DOHH2 (cell line): ENCODE data around the gene TTC23.

Experiments used
- H3F3A ChIP-seq: fragments of 200-600 bp; sonication (generic), shearing (Covaris generic); 2 replicates; pipeline ENCODE4 v1.6.0; 2016; ENCODE audit warnings: antibody characterized with exemption, mild to moderate bottlenecking; ENCODE audit not compliant: control insufficient read depth, insufficient read depth
- H3K27ac ChIP-seq: fragments of 200-600 bp; sonication (generic); 2 replicates; pipeline ENCODE4 v1.5.1; 2014; ENCODE audit warnings: low read depth, mild to moderate bottlenecking, low read length, moderate library complexity
- H3K27me3 ChIP-seq: fragments of 200-600 bp; sonication (generic); 2 replicates; pipeline ENCODE4 v1.6.1; 2014; ENCODE audit warnings: mild to moderate bottlenecking, low read length, mixed read lengths; ENCODE audit not compliant: control insufficient read depth
- H3K36me3 ChIP-seq: fragments of 200-600 bp; sonication (generic); 2 replicates; pipeline ENCODE4 v1.6.1; 2014; ENCODE audit warnings: mild to moderate bottlenecking, low read length, moderate library complexity, mixed read lengths; ENCODE audit not compliant: control insufficient read depth
- H3K4me1 ChIP-seq: fragments of 200-600 bp; sonication (generic); 2 replicates; pipeline ENCODE4 v1.6.1; 2014; ENCODE audit warnings: mild to moderate bottlenecking, low read length, mixed read lengths; ENCODE audit not compliant: control insufficient read depth
- H3K4me2 ChIP-seq: fragments of 200-600 bp; sonication (generic); 2 replicates; pipeline ENCODE4 v1.6.0; 2014; ENCODE audit warnings: mild to moderate bottlenecking, low read length, moderate library complexity
- H3K4me3 ChIP-seq: fragments of 200-600 bp; sonication (generic); 2 replicates; pipeline ENCODE4 v1.5.1; 2014; ENCODE audit warnings: mild to moderate bottlenecking, low read length, mixed read lengths
- H3K79me2 ChIP-seq: fragments of 200-600 bp; sonication (generic); 2 replicates; pipeline ENCODE4 v1.6.1; 2014; ENCODE audit warnings: mild to moderate bottlenecking, low read length, mixed read lengths; ENCODE audit not compliant: control insufficient read depth
- H3K9me2 ChIP-seq: fragments of 200-600 bp; sonication (generic); replicated peaks from 2 replicates; pipeline ENCODE4 v1.6.1; 2014; ENCODE audit warnings: mild to moderate bottlenecking, low read length, mixed read lengths; ENCODE audit not compliant: control insufficient read depth
- H3K9me3 ChIP-seq: fragments of 200-600 bp; sonication (generic); 2 replicates; pipeline ENCODE4 v1.6.1; 2014; ENCODE audit warnings: antibody characterized with exemption, low read length, mixed read lengths; ENCODE audit not compliant: control insufficient read depth, insufficient read depth
- H4K20me1 ChIP-seq: fragments of 200-600 bp; sonication (generic); 2 replicates; pipeline ENCODE4 v1.6.0; 2014; ENCODE audit warnings: low read depth, mild to moderate bottlenecking, antibody characterized with exemption, low read length, moderate library complexity; ENCODE audit not compliant: control insufficient read depth, insufficient read depth
- CTCF ChIP-seq: fragments of 200-600 bp; sonication (generic); IDR thresholded peaks from one replicate; pipeline ENCODE4 v1.5.1; 2014; ENCODE audit warnings: antibody characterized with exemption, mild to moderate bottlenecking, low read depth, low read length; ENCODE audit not compliant: poor library complexity, severe bottlenecking
- EZH2phosphoT487 ChIP-seq: fragments of 200-600 bp; sonication (generic); IDR thresholded peaks from 2 replicates; pipeline ENCODE4 v1.6.1; 2017; ENCODE audit warnings: borderline replicate concordance, mild to moderate bottlenecking, antibody characterized with exemption, low read length, moderate library complexity, mixed read lengths

TTC23 gene

GRCh38 chr15:99141943-99142342 is 107.4 kb downstream of the TTC23 start:
- no peaks in the 10 kb centered on the region for H3K27me3 ChIP-seq
- H3K27ac ChIP-seq = no peak overlapping the region
- no peaks in the 10 kb centered on the region for H3K9me3 ChIP-seq
- no peaks in the 10 kb centered on the region for H4K20me1 ChIP-seq
- TF ChIP-seq CTCF = no peak
- TF ChIP-seq EZH2phosphoT487 = no peak
- no peak overlapping the region for H3K4me2 ChIP-seq
- H3K79me2 ChIP-seq = no peaks in the 10 kb centered on the region
- H3F3A ChIP-seq = no peaks in the 10 kb centered on the region
- no peaks in the 10 kb centered on the region for H3K36me3 ChIP-seq
- H3K4me1 ChIP-seq = no peaks in the 10 kb centered on the region
- no peak overlapping the region for H3K4me3 ChIP-seq
- no peaks in the 10 kb centered on the region for H3K9me2 ChIP-seq

- no peaks in the 10 kb centered on the region for H3K9me3 ChIP-seq
Observed at GRCh38 chr15:99140590-99140989, 108.8 kb downstream of the TTC23 start.

GRCh38 chr15:99139276-99139675 is 110.1 kb downstream of the TTC23 start:
- Histone ChIP-seq H3K9me3 (no peaks in the 10 kb centered on the region), H3K4me3 (no peak overlapping the region), H3K36me3 (no peaks in the 10 kb centered on the region), H3K9me2 (no peaks in the 10 kb centered on the region), H3K27ac (no peak overlapping the region), H3K79me2 (no peaks in the 10 kb centered on the region), H3F3A (no peaks in the 10 kb centered on the region), H4K20me1 (no peaks in the 10 kb centered on the region), H3K27me3 (no peaks in the 10 kb centered on the region), H3K4me1 (no peaks in the 10 kb centered on the region), H3K4me2 (no peak overlapping the region)
- TF ChIP-seq CTCF (no peak), EZH2phosphoT487 (no peak)

More at GRCh38 chr15:99140590-99140989, 108.8 kb downstream of the TTC23 start:
- no peaks in the 10 kb centered on the region for H3K9me2 ChIP-seq
- H3K4me1 ChIP-seq = no peaks in the 10 kb centered on the region
- H3K4me3 ChIP-seq = no peak overlapping the region
- H3K4me2 ChIP-seq = no peak overlapping the region
- no peaks in the 10 kb centered on the region for H3F3A ChIP-seq
- no peak overlapping the region for H3K27ac ChIP-seq
- H3K79me2 ChIP-seq = no peaks in the 10 kb centered on the region
- H4K20me1 ChIP-seq = no peaks in the 10 kb centered on the region
- no peaks in the 10 kb centered on the region for H3K36me3 ChIP-seq
- TF ChIP-seq EZH2phosphoT487 (no peak), CTCF (no peak)
- no peaks in the 10 kb centered on the region for H3K27me3 ChIP-seq
